ENCODE data around the gene CLEC2L. TPM values are rescaled to one million over a fixed set of nuclear protein-coding genes. Genes with fewer than 3 reads are reported as not detected.

CLEC2L gene
- total RNA-seq, 1 experiment from 2014 or later, result not detected

DNA sequence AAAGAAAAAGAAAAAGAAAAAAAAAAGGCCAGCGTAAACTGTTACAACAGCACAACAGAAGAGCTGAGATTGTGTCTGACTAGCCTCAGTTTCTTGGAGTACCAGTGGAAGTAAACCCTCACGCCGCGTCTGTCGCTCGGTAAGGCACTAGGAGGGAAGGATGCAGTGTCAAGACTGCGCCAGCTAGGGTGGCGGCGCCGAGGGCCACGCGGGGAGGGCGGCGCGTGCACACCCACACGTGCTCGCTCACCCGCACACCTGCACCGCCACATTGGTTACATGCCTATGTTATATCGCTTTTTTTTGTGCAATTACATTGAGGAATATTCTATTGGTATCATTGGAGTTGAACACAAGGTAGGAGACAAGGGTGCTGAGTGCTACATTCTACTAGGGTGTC lies 48.2 kb downstream of the CLEC2L start:
- no peaks in the 10 kb centered on the region for H3K4me1 ChIP-seq (ENCODE audit: insufficient read depth, low read length, poor library complexity, severe bottlenecking)
- H3K36me3 ChIP-seq (ENCODE audit: insufficient read depth, low read length, poor library complexity, severe bottlenecking), result no peaks in the 10 kb centered on the region
- H3K9me3 ChIP-seq (ENCODE audit: low read depth, low read length, poor library complexity, severe bottlenecking), result no peaks in the 10 kb centered on the region
- TF ChIP-seq EZH2 (IDR thresholded peaks at IDR 0.05; ENCODE audit: borderline replicate concordance, low read depth, low read length, poor library complexity, severe bottlenecking), result no peak
- TF ChIP-seq, protein P1, sequence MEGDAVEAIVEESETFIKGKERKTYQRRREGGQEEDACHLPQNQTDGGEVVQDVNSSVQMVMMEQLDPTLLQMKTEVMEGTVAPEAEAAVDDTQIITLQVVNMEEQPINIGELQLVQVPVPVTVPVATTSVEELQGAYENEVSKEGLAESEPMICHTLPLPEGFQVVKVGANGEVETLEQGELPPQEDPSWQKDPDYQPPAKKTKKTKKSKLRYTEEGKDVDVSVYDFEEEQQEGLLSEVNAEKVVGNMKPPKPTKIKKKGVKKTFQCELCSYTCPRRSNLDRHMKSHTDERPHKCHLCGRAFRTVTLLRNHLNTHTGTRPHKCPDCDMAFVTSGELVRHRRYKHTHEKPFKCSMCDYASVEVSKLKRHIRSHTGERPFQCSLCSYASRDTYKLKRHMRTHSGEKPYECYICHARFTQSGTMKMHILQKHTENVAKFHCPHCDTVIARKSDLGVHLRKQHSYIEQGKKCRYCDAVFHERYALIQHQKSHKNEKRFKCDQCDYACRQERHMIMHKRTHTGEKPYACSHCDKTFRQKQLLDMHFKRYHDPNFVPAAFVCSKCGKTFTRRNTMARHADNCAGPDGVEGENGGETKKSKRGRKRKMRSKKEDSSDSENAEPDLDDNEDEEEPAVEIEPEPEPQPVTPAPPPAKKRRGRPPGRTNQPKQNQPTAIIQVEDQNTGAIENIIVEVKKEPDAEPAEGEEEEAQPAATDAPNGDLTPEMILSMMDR (conservative IDR thresholded peaks at IDR 0.05; ENCODE audit: low read depth, low read length), result no peak
- intact Hi-C loops (cut with micrococcal nuclease; ENCODE audit: unreplicated experiment), result no loop called here
- no peaks in the 10 kb centered on the region for H3K27me3 ChIP-seq (replicated peaks; ENCODE audit: insufficient read depth, low read depth, low read length, poor library complexity)
- no TSS peak for BruUV-seq (replicated peaks)
- no peak for DNase-seq (ENCODE audit: low spot score)
- CTCF ChIA-PET, result no interaction called here
- no peak overlapping the region for H3K27ac ChIP-seq (ENCODE audit: low read depth, low read length, poor library complexity, severe bottlenecking)
- POLR2A ChIA-PET (ENCODE audit: low non-redundant PET), result no interaction called here
- H3K4me3 ChIP-seq (ENCODE audit: low read depth, low read length, poor library complexity, severe bottlenecking), result no peak overlapping the region

DNA sequence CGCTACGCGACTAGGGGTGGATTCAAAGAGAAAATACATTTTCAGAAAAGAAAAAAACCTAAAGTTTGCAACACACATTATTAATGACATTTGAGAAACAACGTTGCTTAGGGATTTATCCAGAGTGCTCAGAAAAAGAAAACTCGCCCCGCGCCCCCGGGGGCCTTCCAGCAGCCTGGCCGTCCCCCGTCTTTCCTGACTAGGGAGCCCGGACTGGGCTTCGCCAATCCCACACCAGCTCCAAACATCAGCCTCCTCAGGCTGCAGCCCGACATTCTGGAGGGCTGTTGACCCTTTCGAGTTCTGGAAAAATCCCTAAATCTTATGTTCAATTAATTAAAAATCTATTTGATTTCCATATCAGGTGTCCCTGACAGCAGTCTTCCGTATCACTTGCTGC lies 48.6 kb downstream of the CLEC2L start:
- Histone ChIP-seq H3K27ac (ENCODE audit: low read depth, low read length, poor library complexity, severe bottlenecking) (no peak overlapping the region), H3K27me3 (replicated peaks; ENCODE audit: insufficient read depth, low read depth, low read length, poor library complexity) (no peaks in the 10 kb centered on the region), H3K9me3 (ENCODE audit: low read depth, low read length, poor library complexity, severe bottlenecking) (no peaks in the 10 kb centered on the region), H3K36me3 (ENCODE audit: insufficient read depth, low read length, poor library complexity, severe bottlenecking) (no peaks in the 10 kb centered on the region), H3K4me1 (ENCODE audit: insufficient read depth, low read length, poor library complexity, severe bottlenecking) (no peaks in the 10 kb centered on the region), H3K4me3 (ENCODE audit: low read depth, low read length, poor library complexity, severe bottlenecking) (no peak overlapping the region)
- intact Hi-C loops (cut with micrococcal nuclease; ENCODE audit: unreplicated experiment), result no loop called here
- TF ChIP-seq EZH2 (IDR thresholded peaks at IDR 0.05; ENCODE audit: borderline replicate concordance, low read depth, low read length, poor library complexity, severe bottlenecking), result no peak
- TF ChIP-seq, protein P1 (conservative IDR thresholded peaks at IDR 0.05; ENCODE audit: low read depth, low read length), result no peak
- CTCF ChIA-PET, result no interaction called here
- POLR2A ChIA-PET (ENCODE audit: low non-redundant PET), result no interaction called here
- no TSS peak for BruUV-seq (replicated peaks)
- no peak for DNase-seq (ENCODE audit: low spot score)

DNA sequence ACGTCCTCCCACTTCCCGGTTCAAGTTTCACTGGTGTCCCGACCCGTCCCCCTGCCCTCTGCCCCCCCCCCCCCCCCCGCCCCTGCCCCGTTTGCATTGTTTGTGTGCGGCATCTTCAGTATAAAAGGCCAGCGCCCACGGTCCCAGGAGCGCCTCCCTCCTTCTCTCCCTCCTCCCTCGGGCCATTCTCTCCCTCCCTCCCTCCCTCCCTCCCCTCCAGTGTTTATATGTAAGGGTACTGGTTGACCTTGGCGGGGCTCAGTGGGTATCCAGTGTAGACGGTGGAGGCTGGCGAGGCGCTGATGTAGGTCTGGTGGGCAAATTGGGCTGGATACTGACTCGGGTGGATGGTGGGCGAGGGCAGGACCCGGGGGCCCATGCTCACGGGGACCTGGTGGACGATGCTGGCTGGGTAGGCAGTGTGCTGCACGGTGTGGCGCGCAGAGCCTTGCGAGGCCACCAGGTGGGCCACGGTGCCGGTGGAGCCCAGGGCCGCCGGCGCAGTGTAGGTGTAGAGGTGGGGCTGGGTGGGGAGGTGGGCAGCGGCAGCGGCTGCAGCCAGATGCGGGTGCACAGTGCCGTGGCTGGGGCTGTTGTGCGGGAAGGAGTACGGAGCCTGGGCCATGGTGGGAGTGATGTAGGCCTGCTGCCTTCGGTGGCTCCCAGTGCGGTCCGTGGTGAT lies 49.4 kb downstream of the CLEC2L start:
- CTCF ChIA-PET, result interaction anchor here (0.6 kb wide), 1 partner anchor 560 kb away, joined by 4 read pairs; no protein-coding TSS in a partner anchor

More for the DNA sequence above, 49.4 kb downstream of the CLEC2L start:
- POLR2A ChIA-PET (ENCODE audit: low non-redundant PET), result no interaction called here
- intact Hi-C loops (cut with micrococcal nuclease; ENCODE audit: unreplicated experiment), result no loop called here
- TF ChIP-seq, protein P1 (conservative IDR thresholded peaks at IDR 0.05; ENCODE audit: low read depth, low read length), result no peak
- no peak for TF ChIP-seq EZH2 (IDR thresholded peaks at IDR 0.05; ENCODE audit: borderline replicate concordance, low read depth, low read length, poor library complexity, severe bottlenecking)
- no TSS peak for BruUV-seq (replicated peaks)
- no peaks in the 10 kb centered on the region for H3K27me3 ChIP-seq (replicated peaks; ENCODE audit: insufficient read depth, low read depth, low read length, poor library complexity)
- no peaks in the 10 kb centered on the region for H3K9me3 ChIP-seq (ENCODE audit: low read depth, low read length, poor library complexity, severe bottlenecking)
- DNase-seq (ENCODE audit: low spot score), result no peak
- H3K36me3 ChIP-seq (ENCODE audit: insufficient read depth, low read length, poor library complexity, severe bottlenecking), result no peaks in the 10 kb centered on the region
- no peaks in the 10 kb centered on the region for H3K4me1 ChIP-seq (ENCODE audit: insufficient read depth, low read length, poor library complexity, severe bottlenecking)
- H3K27ac ChIP-seq (ENCODE audit: low read depth, low read length, poor library complexity, severe bottlenecking), result no peak overlapping the region
- H3K4me3 ChIP-seq (ENCODE audit: low read depth, low read length, poor library complexity, severe bottlenecking), result no peak overlapping the region

Measured in A673 (cell line).